IPS-NIHi7 (cell line): ENCODE results near the gene COL4A3.
"Not testable (repeated sequence)": the region's sequence is repeated elsewhere in the genome, so short reads cannot be mapped to it uniquely, and the experiment has no call there.

ENCODE experiments used
- DNase-seq: peaks from one replicate; pipeline ENCODE4 v3.0.0; 2012; ENCODE audit warnings: mixed read lengths; ENCODE audit errors: extremely low spot score

The COL4A3 gene

GRCh38 chr2:227154986-227155774, 9.2 kb upstream of the COL4A3 start:
- DNase-seq, result no peak

- no peak for DNase-seq
Observed at GRCh38 chr2:227160164-227160563, 4.3 kb upstream of the COL4A3 start.

- DNase-seq, result no peak
Observed at GRCh38 chr2:227161947-227162346, 2.5 kb upstream of the COL4A3 start.

- DNase-seq, result peak; percentile 31
Observed at GRCh38 chr2:227163485-227163997, 883 bp upstream of the COL4A3 start.

GRCh38 chr2:227164763-227165291, 403 bp downstream of the COL4A3 start:
- DNase-seq, result peak; percentile 38

GRCh38 chr2:227171779-227172178, 7.4 kb downstream of the COL4A3 start:
- DNase-seq, result not testable (repeated sequence)

- DNase-seq, result no peak
Observed at GRCh38 chr2:227177592-227178336, 13.3 kb downstream of the COL4A3 start.

- DNase-seq, result no peak
Observed at GRCh38 chr2:227179988-227180685, 15.7 kb downstream of the COL4A3 start.

- DNase-seq, result no peak
Observed at GRCh38 chr2:227180770-227181169, 16.3 kb downstream of the COL4A3 start.

- no peak for DNase-seq
Observed at GRCh38 chr2:227182765-227183164, 18.3 kb downstream of the COL4A3 start.

GRCh38 chr2:227183657-227184367, 19.4 kb downstream of the COL4A3 start:
- no peak for DNase-seq

GRCh38 chr2:227185615-227186232, 21.3 kb downstream of the COL4A3 start:
- no peak for DNase-seq

GRCh38 chr2:227186751-227187150, 22.3 kb downstream of the COL4A3 start:
- no peak for DNase-seq

GRCh38 chr2:227188292-227188691, 23.9 kb downstream of the COL4A3 start:
- DNase-seq, result no peak

GRCh38 chr2:227191367-227191766, 26.9 kb downstream of the COL4A3 start:
- peak; percentile 47 for DNase-seq

GRCh38 chr2:227192491-227192890, 28.1 kb downstream of the COL4A3 start:
- no peak for DNase-seq

- no peak for DNase-seq
Observed at GRCh38 chr2:227194219-227194618, 29.8 kb downstream of the COL4A3 start.

- DNase-seq, result no peak
Observed at GRCh38 chr2:227198866-227199265, 34.4 kb downstream of the COL4A3 start.

- DNase-seq, result no peak
Observed at GRCh38 chr2:227201771-227202170, 37.3 kb downstream of the COL4A3 start.

- DNase-seq, result no peak
Observed at GRCh38 chr2:227204452-227204851, 40.0 kb downstream of the COL4A3 start.

GRCh38 chr2:227205701-227206100, 41.3 kb downstream of the COL4A3 start:
- DNase-seq, result no peak
